ENCODE measurements around the gene CHST15.

CHST15 gene

DNA sequence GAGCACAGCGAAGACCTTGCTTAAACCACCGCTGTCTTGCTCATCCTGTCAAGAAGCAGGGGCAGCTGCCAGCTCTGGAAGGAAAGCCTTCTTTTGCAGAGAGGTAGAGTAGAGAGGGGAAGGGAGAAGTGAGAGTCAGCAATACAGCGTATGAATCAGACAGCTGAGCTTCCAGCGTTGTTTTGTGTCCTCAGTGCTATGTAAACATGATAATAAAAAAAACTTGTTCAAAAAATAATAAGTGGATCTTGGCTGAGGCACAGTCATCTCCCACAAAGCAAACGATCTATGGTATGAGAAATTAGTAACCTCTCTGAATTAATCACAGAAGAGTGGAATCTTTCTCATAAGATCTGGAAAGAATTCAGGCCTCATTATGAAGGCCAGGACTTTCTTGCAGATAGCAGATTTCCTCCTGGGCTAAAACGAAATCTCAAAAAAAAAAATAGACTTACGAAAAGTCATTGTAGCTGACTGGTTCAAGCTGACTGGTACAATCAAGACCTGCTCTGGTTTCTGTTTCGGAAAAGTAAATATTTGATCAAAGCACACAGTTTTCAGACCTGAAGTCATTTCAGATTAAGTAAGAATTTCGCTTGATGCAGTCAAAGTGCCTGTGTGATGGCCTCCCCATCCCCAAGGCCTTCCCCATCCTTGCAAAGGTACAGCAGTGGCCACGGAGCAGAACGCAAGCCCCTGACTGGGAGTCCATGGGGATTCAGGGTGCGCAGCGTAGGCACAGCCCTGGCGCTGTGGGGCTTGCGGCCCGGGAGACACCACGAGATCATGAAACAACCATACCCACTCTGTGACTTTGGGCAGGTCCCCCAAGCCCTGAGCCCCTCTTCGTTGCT lies 29.4 kb downstream of the CHST15 start:
- DNase-seq: no peak

DNA sequence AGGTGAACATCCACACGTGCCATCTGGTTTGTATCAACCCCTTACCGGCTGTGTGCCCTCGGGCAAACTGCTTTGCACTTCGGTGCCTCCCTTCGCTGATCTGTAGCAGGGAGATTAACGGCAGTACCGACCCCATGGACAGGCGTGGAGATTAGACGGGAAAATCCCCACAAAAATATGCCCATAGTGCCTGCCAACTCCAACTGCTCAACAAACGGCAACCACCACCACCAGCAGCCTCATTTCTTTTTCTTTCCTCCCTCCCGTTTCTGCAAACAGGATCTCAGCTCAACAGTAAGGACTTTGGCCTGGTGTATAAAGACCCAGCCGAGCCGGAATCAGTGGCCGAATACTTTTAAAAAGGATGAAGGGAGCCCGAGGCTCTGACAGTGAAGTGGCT lies 31.0 kb downstream of the CHST15 start:
- DNase-seq: no peak

DNA sequence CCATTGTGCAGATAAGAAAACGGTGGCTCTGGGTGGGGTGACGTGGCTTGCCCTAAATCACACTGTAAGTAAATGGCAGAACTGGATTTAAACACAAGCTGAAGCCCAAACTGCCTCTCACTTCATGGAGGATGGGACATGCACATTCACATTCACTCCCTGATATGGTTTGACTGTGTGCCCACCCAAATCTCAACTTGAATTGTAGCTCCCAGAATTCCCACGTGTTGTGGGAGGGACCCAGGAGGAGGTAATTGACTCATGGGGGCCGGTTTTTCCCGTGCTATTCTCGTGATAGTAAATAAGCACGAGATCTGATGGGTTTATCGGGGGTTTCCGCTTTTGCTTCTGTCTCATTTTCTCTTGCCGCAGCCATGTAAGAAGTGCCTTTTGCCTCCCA lies 32.4 kb downstream of the CHST15 start:
- no peak for DNase-seq

DNA sequence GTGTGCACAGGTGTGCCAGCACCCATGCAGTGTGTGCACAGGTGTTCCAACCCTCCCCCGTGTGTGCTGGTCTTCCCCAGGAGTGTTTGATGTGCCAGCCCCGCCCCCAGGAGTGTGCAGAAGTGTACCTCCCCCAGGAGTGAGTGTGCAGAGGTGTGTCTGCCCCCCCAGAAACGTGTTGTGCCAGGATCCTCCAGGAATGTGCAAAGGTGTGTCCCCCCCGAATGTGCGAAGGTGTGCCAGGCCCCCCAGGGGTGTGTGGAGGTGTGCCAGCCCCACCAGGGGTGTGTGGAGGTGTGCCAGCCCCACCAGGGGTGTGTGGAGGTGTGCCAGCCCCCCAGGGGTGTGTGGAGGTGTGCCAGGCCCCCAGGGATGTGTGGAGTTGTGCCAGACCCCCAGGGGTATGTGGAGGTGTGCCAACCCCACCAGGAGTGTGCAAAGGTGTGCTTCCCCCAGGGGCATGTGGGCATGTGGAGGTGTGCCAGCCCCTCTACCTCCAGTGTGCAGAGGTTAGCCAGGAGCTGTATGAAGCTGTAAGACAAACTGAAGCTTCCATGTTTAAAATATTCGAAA lies 33.2 kb downstream of the CHST15 start:
- no peak for DNase-seq

DNA sequence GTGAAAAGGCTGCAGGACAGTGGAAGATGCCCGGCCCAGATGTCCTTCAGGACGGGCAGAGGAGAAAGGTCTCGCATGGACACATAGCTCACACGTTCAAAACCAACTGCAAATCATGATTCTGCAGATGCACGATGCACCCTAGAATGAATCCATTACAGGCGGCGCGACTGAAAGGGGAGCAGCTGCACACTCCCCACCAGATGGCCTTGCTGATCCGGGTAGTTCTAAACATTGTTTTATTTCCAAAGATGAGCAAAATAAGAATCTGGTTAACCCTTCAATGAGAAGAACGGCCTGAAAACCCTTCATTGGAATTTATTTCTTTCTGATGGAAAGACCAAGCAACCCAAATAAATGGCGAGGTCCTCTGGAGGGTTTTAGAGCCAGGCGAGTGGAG lies 33.8 kb downstream of the CHST15 start:
- no peak for DNase-seq

DNA sequence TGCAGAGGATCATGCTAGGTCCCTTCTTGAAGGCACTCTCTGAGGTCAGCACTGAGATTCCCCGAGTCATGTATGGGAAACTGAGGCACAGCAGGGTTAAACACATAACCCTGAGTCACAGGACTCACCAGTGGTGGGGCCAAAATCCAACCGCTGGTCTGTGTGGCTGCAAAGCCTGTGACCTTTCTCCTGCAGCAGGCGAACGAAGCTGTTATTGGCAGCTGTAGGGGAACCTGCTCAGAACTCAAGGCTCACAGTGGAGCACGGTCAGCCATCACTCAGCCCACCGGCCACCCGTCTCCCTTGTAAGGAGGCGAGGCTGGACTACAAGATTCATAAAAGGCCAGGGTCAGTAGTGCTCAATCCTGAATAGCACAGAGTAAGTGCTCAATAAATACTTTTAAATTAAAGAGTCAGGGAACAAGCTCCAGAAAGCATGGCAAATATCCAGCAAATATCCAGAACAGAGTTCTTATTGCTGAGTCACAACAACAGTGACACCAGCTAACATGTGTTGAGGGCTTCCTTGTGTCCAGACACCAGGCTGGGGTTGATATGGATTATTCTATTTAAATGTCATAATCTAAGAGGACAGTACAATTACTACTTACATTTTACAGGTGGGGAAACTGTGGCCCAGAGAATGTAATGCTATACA lies 34.9 kb downstream of the CHST15 start:
- no peak for DNase-seq

DNA sequence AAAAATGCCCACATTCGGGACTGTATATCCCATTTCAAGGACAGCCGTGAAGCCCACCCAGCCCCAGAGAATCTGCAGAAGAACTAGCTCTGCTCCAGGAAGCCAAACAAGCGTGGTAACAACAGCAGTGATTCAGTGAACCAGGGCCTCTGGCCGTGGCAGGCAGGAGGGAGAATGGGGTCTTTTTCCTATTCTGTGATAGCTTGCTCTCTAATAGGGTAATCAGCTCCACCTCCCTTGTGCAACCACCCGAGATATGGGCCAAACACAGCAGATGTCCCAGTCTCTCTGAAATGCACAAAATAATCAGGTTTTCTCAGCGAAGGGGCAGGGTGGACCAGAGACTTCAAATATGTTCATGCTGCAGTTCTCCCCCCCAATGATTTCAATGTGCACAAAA lies 35.8 kb downstream of the CHST15 start:
- DNase-seq: no peak

DNA sequence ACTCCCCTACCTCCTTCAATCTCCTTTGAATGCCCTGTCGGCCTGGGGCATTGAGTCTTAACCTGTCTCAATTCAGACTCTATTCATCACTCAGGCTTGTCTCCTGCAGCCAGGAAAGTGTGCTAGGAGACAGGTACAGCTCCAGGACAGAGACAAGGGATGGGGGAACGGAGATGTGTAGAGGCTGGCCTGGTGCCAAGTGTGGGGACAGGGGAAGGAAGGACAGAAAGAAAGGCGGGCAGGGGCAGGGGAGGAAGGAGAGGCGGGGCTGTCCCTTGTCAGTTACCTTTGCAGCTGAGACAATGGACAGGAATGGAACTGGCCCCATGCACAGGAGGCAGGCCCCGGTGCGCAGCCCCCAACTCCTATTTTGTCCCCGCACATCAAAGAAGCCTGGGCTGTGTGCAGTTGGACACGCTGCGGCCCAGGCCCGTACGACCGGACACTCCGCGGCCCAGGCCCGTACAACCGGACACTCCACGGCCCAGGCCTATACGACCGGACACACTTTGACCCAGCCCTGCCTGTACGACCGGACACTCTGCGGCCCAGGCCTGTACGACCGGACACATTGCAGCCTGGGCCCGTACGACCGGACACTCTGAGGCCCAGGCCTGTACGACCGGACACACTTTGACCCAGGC lies 36.9 kb downstream of the CHST15 start:
- DNase-seq: no peak

DNA sequence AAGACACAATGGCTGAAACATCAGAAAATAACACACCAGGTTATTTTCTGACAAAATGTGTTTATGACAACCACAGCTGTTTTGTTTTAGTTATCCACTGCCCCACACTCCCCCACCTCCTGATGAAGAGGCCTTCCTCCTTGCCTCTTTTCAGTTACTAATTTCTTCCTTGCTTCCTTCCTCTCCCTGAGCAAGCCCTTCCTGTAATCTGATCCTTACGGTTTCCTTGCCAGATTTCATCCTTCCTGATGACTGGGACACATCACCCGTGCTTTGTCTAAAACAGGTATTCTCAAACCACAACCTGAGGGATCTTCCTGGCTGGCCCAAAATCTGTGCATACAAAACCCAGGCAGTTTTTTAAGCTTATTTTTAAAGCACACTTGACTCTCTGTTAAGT lies 39.4 kb downstream of the CHST15 start:
- DNase-seq: no peak

DNA sequence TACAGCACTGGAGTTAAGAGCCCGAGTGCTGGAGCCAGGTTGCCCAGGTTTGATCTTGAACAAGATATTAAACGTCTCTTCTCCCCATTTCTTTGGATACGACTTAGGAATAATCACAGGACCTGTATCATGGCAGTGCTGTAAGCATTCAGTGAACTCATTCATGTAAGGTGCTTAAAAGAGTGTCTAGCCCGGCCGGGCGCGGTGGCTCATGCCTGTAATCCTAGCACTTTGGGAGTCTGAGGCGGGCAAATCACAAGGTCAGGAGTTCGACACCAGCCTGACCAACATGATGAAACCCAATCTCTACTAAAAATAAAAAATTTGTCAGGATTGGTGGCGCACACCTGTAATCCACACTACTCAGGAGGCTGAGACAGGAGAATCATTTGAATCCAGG lies 40.8 kb downstream of the CHST15 start:
- DNase-seq: no peak

DNA sequence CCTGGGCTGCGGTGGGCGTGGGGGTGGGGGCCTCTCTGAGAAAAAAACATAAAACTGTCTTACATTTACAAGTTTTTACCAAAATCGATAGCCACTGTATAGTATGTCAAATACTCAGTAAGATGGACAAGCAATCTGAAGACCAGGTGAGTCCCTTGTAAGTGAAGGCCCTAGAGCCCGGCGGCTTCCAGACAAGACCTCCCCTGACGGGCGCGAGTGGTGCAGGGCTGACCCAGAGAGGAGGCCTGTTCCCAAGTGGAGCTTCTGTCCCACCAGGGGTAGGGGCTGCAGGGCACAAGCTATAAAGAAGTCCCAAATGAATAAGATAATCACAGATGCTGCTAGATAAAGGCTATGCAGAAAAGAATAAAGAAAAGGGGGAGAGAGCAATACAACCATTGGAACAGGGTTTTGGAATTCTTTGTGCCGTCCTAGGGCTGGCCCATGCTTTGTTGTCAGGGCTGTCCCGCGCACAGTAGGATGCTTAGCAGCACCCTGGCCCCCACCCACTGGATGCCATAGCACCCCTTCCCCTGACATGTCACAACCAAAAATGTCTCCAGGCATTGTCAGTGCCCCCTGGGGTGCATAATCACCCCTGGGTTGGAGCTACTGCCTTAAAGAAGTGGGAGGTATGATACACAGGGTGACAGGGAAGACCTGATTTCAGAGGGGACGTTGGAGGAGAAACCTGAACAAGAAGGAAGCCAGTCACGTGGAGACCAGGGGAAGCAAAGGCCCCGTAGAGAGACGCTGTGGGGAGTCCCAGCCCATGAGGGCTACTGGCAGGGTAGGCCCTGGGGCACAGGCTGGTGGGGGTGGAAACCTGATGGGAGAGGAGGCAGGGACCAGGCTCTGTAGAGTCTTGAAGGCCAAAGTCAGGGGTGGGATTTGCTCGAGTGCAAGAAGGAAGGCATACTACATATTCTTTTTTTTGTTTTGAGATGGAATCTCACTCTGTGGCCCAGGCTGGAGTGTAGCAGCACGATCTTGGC lies 43.1 kb downstream of the CHST15 start:
- DNase-seq: no peak

DNA sequence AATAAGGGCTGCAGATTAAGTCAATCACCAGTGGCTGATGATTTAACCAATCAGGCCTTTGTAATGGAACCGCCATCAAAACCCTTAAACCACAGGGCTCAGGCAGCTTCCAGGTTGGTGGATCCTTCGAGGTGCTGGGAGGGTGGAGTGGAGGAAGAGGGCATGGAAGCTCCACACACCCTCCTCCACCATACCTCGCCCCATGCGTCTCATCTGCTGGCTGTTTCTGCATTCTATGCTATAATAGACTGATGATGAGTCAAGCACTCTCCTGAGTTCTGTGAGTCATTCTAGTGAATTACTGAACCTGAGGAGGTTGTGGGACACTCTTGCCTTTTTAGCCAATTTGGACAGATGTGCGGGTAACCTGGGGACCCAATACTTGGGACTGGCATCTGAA lies 43.9 kb downstream of the CHST15 start:
- no peak for DNase-seq

DNA sequence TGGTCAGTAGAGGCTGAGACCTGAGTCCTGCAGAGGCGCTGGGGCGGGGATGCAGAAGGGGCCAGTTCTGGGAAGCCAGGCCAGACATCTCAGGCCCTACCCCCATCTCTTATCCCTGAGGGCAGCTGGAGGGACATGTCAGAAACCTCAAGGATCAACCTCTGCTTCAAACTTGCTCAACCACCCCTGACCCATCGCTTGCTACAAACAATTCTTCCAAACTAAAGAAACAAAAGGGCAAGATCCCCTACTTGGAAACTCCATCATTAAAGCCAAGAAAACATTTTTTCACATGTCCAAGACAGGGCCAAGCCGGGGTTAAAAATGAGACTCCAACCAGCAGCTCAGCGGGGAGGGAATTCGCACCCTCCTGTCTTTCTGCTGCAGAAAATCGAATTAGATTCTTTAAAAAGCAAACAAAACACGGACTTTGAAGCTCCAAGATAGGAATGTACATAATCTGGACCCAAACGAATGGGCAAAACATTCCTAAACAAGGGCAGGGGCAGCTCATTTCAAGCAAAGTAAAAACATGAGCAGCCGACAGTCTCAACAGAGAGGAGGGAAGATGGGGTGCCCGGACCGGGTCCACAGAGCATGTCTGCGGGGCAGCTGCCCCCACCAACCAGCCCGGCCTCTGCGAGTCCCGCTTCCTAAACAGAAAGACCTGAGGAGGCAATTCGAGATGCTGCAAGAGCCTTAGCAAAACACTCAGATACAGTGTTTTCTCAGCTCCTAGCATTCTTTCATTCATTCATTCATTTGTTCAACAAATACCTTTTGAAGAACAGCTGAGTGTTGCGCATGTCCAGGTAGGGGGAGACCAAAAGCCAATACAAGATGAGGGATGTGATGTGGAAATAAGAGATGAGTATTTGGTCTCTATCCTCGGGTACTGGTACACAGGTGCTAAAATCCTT lies 44.8 kb downstream of the CHST15 start:
- DNase-seq: no peak

DNA sequence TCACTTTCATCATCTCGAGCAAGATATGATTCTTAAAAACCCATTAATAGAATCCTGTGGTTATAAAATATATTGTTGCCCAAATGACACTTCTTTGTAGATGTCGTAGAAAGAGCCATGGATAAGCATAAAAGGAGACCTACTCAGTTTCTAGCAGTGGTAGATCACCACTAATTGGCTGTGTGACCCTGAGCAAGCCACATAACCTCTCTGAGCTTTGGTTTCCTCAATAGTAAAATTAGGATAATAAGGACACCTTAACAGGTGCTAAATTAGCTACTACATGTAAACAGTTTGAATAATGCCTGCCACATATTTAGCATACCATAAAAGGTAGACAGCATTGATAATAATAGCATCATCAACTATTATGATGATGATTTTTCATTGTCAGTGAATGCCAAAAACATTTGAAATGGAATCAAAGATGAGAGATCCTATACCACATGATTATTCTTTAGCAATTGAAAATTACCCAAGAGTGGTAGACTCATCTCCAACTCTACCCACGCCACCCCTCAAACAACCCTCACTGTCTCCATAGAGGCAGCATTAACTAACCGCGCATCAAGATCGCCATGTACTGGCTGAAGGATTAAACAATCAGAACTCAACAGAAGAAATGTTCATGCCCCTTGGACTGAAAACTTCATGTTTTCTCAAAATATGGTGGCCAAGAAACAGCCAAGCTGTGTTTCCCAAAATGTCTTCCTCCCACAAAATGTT lies 45.8 kb downstream of the CHST15 start:
- no peak for DNase-seq

DNA sequence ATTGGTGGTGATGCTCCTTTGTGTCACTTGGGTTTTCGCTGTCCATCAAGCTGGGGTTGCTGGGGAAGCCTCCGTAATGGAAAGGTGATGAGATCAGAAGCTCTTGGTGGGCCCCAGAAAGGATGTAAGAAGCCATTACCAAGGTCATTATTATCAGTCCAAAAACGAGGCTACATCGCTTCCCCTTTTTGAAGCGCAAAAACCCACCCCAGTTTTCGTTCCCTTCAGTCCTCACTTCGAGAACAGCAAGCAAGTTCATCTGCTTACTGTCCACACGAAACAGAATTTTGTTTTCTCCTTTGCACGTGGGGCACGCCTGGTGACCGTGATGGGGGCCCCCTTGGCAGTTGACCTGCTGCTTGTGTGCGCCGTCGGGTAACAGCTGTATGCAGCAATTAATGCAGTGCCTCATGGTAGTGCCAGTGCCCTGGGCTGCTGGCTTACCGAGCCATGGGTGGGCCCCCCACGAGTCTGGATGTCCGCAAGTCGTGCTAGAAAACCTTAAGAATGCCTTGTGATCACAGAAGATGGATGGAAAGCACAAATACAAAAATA lies 47.5 kb downstream of the CHST15 start:
- no peak for DNase-seq

DNA sequence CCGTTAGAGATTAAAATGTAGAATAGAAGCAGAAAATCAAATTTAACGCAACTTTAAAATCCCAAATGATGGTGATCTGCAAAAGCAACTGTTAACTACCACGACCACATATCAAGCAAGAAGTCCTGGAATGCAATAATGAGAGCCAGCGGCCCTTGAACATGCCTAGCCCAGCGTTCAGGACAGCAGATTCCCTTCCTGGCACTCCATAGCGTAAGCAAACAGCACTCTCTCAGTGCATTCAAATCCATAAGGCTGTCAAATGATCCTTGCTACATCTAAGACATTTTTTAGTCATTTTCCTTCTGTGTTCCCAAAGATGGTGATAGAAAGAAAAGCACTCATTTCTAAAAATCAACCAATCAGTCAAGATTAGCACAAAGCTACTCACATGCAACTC lies 48.1 kb downstream of the CHST15 start:
- DNase-seq: no peak

DNA sequence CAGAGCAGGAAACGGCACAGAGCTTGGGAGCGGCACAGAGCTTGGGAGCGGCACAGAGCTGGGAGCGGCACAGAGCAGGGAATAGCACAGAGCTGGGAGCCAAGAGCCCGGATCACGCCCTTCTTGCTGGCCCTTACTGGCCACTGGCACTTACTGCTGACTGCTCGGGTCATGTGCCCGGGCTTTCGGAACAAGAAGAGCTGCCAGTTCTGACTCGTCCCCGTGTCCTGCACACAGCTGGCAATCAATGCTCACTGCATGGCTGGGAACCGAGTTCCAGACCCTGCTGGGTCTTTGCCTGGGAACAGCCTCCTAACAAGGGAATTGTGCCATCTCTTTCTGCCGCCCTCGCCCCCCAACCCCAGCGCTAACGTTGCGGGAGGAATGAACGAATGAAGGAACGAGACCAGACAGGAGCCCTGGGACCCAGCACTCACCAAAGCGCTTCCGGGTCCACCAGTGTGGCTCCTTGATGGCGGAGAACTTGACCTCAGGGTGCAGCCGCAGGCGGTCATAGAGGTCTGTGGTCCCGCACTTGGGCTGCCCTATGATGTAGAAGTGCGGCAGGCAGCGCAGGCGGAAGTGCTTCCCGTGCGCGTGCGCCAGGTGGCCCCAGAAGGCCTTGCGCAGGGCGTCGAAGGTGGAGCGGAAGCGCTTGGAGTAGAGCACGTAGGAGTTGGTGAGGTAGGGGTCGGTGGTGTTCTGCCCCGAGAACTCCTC lies 49.1 kb downstream of the CHST15 start:
- DNase-seq: no peak

DNA sequence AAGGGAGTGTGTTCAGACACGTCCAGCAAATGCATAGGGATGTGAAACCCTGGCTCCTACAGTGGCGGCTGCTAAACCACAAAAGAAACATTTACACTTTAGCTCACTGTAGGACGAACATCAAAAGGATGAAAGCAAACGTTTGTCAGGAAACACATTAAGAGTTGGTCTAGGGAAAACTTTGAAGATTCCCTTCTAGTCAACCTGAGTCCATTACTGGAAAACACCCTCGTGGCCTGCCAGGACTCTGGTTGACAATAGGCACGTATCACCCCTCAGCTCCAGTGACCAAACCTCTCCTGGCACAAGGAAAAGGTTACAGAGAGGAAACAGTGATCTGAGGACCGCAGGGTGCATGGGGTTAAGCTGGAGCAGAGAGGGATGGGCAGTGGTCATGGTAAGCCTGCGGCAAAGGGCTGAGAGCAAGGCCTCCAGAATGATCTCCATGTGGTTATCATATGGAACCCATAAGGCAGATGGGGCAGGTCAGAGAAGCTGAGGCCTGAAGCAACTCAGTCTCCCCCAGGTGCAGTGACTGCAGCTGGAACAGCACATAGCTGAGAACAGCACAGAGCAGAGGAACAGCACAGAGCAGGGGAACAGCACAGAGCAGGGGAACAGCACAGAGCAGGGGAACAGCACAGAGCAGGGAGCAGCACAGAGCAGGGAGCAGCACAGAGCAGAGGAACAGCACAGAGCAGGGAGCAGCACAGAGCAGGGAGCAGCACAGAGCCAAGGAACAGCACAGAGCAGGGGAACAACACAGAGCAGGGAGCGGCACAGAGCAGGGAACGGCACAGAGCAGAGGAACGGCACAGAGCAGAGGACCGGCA lies 49.9 kb downstream of the CHST15 start:
- DNase-seq: no peak
